SU-DHL-6 (cell line): ENCODE results near the gene BFSP1.

Experiments
- H2AFZ ChIP-seq: fragments of 200-600 bp; sonication (generic); 2 replicates; pipeline ENCODE4 v1.6.1; 2014; ENCODE audit warnings: low read depth, mild to moderate bottlenecking, moderate library complexity, mixed read lengths, antibody characterized with exemption, low read length; ENCODE audit not compliant: severe bottlenecking
- H3F3A ChIP-seq: fragments of 200-600 bp; shearing (Covaris generic); 2 replicates; pipeline ENCODE4 v1.6.0; 2016; ENCODE audit warnings: antibody characterized with exemption, mild to moderate bottlenecking; ENCODE audit not compliant: insufficient read depth
- H3K27ac ChIP-seq: fragments of 200-600 bp; sonication (generic); 2 replicates; pipeline ENCODE4 v1.5.1; 2016; ENCODE audit warnings: low read depth, mild to moderate bottlenecking, low read length, moderate library complexity, mixed read lengths
- H3K27me3 ChIP-seq: fragments of 200-600 bp; sonication (generic), shearing (Covaris generic); 2 replicates; pipeline ENCODE4 v1.6.0; 2014; ENCODE audit warnings: mild to moderate bottlenecking, low read length
- H3K36me3 ChIP-seq: fragments of 200-600 bp; sonication (generic); 2 replicates; pipeline ENCODE4 v1.6.1; 2014; ENCODE audit warnings: mild to moderate bottlenecking, low read length, mixed read lengths
- H3K4me2 ChIP-seq: fragments of 300-600, 200-600 bp; shearing (Covaris generic), sonication (generic); 2 replicates; pipeline ENCODE4 v1.6.0; 2014; ENCODE audit warnings: low read length, low read depth, mild to moderate bottlenecking; ENCODE audit not compliant: poor library complexity, severe bottlenecking
- H3K4me3 ChIP-seq: fragments of 200-600 bp; sonication (generic); 2 replicates; pipeline ENCODE4 v1.5.1; 2014; ENCODE audit warnings: antibody characterized with exemption, low read length, mild to moderate bottlenecking, mixed read lengths; ENCODE audit not compliant: insufficient read depth, poor library complexity, severe bottlenecking
- H3K79me2 ChIP-seq: fragments of 200-600 bp; sonication (generic); 2 replicates; pipeline ENCODE4 v1.6.1; 2014; ENCODE audit warnings: mild to moderate bottlenecking, low read length, moderate library complexity; ENCODE audit not compliant: insufficient read depth
- H3K9ac ChIP-seq: fragments of 200-600 bp; sonication (generic); 2 replicates; pipeline ENCODE4 v1.7.0; 2014; ENCODE audit warnings: mild to moderate bottlenecking, low read length
- H3K9me2 ChIP-seq: fragments of 200-600 bp; sonication (generic); replicated peaks from 2 replicates; pipeline ENCODE4 v1.6.1; 2014; ENCODE audit warnings: low read length; ENCODE audit not compliant: insufficient read depth
- H3K9me3 ChIP-seq: fragments of 200-600 bp; sonication (generic); 2 replicates; pipeline ENCODE4 v1.6.1; 2014; ENCODE audit warnings: low read length, mixed read lengths; ENCODE audit not compliant: insufficient read depth
- H4K20me1 ChIP-seq: fragments of 200-600 bp; sonication (generic); 2 replicates; pipeline ENCODE4 v1.6.1; 2014; ENCODE audit warnings: low read depth, mild to moderate bottlenecking, antibody characterized with exemption, low read length, moderate library complexity, mixed read lengths
- EZH2phosphoT487 ChIP-seq: fragments of 200-600 bp; sonication (generic), shearing (Covaris generic); conservative IDR thresholded peaks from 2 replicates; pipeline ENCODE4 v1.6.1; 2018; ENCODE audit warnings: mild to moderate bottlenecking, antibody characterized with exemption, low read length, moderate library complexity, mixed read lengths
- TF ChIP-seq, protein P1 (sequence below): fragments of 200-600 bp; sonication (generic); IDR thresholded peaks from one replicate; pipeline ENCODE4 v1.5.1; 2017; ENCODE audit warnings: antibody characterized with exemption, mild to moderate bottlenecking, low read length, moderate library complexity; ENCODE audit not compliant: insufficient read depth, poor library complexity, severe bottlenecking

Gene BFSP1

GRCh38 chr20:17448071-17448470, 83.1 kb downstream of the BFSP1 start:
- Histone ChIP-seq H3K4me2 (no peak overlapping the region), H3K27ac (no peak overlapping the region), H2AFZ (no peak overlapping the region)

GRCh38 chr20:17446171-17446570, 85.0 kb downstream of the BFSP1 start:
- H3F3A ChIP-seq, result no peaks in the 10 kb centered on the region
- no peaks in the 10 kb centered on the region for H3K36me3 ChIP-seq
- H3K27me3 ChIP-seq, result no peaks in the 10 kb centered on the region
- no peaks in the 10 kb centered on the region for H3K9me3 ChIP-seq
- H4K20me1 ChIP-seq, result no peaks in the 10 kb centered on the region
- H3K79me2 ChIP-seq, result no peaks in the 10 kb centered on the region
- TF ChIP-seq, protein P1, sequence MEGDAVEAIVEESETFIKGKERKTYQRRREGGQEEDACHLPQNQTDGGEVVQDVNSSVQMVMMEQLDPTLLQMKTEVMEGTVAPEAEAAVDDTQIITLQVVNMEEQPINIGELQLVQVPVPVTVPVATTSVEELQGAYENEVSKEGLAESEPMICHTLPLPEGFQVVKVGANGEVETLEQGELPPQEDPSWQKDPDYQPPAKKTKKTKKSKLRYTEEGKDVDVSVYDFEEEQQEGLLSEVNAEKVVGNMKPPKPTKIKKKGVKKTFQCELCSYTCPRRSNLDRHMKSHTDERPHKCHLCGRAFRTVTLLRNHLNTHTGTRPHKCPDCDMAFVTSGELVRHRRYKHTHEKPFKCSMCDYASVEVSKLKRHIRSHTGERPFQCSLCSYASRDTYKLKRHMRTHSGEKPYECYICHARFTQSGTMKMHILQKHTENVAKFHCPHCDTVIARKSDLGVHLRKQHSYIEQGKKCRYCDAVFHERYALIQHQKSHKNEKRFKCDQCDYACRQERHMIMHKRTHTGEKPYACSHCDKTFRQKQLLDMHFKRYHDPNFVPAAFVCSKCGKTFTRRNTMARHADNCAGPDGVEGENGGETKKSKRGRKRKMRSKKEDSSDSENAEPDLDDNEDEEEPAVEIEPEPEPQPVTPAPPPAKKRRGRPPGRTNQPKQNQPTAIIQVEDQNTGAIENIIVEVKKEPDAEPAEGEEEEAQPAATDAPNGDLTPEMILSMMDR, result no peak
- no peak for TF ChIP-seq EZH2phosphoT487
- no peaks in the 10 kb centered on the region for H3K9me2 ChIP-seq
- H3K9ac ChIP-seq, result no peak overlapping the region
- no peak overlapping the region for H3K27ac ChIP-seq
- H3K4me3 ChIP-seq, result no peak overlapping the region
- no peak overlapping the region for H2AFZ ChIP-seq
- H3K4me2 ChIP-seq, result no peak overlapping the region

More at GRCh38 chr20:17448071-17448470, 83.1 kb downstream of the BFSP1 start:
- Histone ChIP-seq H3F3A (no peaks in the 10 kb centered on the region), H3K9me2 (no peaks in the 10 kb centered on the region), H3K9me3 (no peaks in the 10 kb centered on the region), H3K36me3 (no peaks in the 10 kb centered on the region), H3K27me3 (no peaks in the 10 kb centered on the region), H4K20me1 (no peaks in the 10 kb centered on the region), H3K79me2 (no peaks in the 10 kb centered on the region), H3K4me3 (no peak overlapping the region), H3K9ac (no peak overlapping the region)
- TF ChIP-seq, protein P1, result no peak
- TF ChIP-seq EZH2phosphoT487, result no peak

GRCh38 chr20:17445543-17445942, 85.6 kb downstream of the BFSP1 start:
- no peak overlapping the region for H2AFZ ChIP-seq

More at GRCh38 chr20:17445543-17445942, 85.6 kb downstream of the BFSP1 start:
- Histone ChIP-seq H3K4me2 (no peak overlapping the region), H3K9ac (no peak overlapping the region), H3F3A (no peaks in the 10 kb centered on the region), H3K27me3 (no peaks in the 10 kb centered on the region), H3K36me3 (no peaks in the 10 kb centered on the region), H3K9me2 (no peaks in the 10 kb centered on the region), H3K27ac (no peak overlapping the region), H3K9me3 (no peaks in the 10 kb centered on the region), H4K20me1 (no peaks in the 10 kb centered on the region), H3K79me2 (no peaks in the 10 kb centered on the region), H3K4me3 (no peak overlapping the region)
- no peak for TF ChIP-seq EZH2phosphoT487
- TF ChIP-seq, protein P1, result no peak
